GM21576 (cell line): Measurements from ENCODE around the gene FAM3A.
A peak's percentile ranks its signal among the peaks of the same experiment; 100 is the strongest.

Experiments
- ATAC-seq: cut with Tn5 transposase; IDR thresholded peaks from one replicate; pipeline ENCODE4 v1.9.1; 2021; ENCODE audit warnings: mild to moderate bottlenecking, moderate library complexity; ENCODE audit not compliant: unreplicated experiment

The FAM3A gene

DNA sequence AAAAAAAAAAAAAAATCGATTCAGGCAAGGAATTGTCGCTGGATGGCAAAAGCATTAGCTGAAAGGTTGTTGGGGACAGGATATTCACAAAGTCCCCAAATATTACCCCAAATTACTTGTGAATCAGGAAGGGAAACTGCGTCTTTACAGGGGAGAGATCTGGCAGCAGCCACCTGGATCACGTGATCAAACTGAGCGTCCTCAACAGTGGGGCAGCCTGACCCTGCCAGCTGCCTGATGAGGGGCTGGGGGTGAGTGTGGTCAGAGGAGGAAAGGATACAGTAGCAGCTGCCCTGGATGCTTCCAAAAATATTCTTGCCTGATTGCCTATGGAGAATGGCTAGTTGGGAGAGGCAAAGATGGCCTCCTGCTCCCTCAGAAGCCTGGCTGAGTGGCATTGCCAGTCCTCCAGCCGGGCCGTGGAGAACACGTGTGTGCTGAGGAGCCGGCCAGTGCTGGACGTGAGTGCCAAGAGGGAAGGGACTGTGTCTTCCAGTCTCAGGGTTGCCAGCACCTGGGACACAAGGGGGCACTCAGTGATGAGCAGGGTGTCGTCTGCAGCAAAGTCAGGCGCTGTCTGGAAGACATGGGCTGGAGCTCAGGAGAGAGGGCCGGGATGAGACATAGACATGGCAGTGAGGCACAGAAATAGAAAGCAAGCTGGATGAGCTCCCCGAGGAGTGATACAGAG is 34.0 kb downstream of the FAM3A start:
- ATAC-seq: no peak

DNA sequence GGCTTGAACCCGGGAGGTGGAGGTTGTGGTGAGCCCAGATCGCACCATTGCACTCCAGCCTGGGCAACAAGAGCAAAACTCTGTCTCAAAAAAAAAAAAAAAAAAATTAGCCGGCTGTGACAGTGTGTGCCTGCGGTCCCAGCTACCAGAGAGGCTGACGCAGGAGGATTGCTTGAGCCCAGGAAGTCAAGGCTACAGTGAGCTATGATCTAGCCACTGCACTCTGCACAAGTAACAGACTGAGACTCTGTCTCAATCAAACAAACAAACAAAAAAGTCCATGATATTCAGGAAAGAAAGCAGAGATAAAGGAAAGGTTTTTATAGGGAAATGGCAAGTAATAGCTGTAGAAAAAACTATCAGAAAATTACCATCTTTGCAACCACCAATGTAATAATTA is 34.8 kb downstream of the FAM3A start:
- ATAC-seq: no peak

DNA sequence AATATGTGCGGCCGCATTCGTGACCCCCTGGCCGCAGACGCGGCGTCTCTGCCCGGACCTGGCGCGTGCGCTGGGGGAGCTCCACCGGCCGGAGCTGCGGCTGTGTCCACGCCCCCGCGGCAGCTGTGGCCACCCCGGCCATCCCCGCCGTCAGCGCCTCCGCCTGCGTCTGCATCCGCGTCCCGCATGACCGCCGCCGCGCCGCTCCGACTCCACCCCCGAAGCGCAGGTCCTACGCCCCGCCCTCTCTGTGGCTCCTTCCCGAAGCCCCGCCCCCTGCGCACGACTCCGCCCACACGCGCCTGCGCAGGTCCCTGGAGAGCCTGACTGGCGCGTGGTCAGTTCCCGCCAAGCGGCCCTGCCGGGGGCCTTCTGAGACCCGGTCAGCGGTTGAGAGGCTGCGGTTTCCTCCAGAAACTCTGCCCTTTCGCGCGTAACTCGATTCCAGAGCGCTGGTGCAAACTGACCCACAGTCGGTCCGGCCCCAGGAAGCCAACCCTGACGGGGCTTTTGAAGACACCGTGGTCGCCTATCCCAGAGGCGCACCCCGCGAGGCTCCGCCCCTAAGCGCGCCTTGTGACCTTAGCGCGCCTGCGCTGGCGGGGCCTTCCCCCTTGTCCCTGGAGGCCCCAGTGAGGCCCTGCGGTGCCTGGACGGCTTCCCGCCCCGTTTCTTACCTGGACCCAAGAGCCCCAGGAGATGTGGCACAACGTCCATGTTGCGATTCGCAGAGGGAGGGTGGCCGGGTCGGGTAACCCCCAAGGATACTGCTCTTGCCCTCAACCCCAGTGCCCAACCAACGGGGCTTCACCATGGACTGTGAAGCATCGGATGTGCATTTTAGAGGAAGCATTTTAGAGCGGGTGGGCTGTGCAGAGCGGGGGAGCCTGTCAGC is 37.1 kb downstream of the FAM3A start, which contains the start of gene LAGE3:
Gene LAGE3 (minus strand): TSS at position 554 of the 895 bp plus-strand sequence. CDS start 366 bp downstream, at position 188.
- ATAC-seq: peak; percentile 84

DNA sequence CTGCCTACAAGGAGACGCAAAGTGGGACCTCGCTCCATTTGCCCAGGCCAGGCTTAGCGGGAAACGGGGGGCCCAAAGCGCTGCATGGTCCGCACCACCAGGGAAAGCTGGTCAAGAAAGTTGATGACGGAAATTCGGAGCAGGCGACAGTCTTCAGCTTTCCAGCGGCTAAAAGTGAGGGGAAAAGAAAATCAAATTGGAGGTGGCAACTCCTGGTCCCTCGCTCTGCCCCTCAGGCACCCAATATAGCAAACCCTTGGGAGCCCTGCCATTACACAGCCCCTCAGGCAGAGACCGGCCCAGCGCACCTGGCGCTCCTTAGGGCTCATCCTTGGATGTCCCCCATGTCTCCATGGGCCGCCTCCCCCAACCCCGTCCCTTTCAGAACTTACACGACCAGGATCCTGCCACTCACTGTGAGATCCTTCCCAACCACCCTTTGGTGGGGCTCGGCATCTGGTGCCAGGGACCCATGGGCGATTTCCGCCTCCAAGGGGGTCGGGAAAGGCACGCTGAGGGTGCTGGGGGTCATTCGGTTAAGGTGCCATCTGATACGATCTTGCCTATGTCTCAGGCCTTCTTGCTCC is 38.0 kb downstream of the FAM3A start:
- no peak for ATAC-seq

DNA sequence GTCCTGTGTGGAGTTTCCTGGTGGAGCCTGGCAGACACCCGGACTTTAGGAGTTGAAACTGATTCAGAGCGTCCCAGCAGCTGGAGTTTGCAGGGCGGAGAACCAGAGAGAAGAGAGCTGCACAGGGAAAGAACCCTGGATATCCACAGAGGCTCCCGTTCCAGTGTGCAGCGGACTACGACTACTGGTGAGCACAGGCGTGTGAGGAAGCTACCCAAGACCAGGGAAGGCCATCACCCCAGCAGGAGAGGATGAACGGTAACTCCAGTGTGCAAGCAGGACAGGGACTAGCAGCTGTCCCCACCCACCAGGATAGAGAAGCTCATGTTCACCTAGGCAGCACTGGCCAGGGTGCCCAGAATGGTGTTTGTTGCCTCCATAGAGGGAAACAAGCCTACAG is 39.2 kb downstream of the FAM3A start:
- no peak for ATAC-seq

DNA sequence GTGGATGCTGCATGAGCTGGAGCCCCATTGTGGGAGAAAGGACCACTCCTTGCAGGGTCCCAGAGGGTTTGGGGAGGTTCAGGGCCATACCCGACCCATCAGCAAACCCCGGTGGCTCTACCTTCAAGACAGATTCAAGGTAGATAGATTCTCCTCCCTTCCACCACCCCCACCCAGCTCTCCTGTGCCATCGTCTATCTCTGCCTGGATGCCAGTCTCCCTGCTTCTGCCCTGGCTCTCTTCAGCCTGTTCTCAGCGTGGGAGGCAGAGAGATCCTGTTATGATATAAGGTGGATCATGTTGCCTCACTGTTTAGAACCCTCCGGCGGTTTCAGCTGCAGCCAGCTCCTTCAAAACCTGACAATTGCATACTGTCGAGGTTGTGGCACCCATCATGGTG is 42.3 kb downstream of the FAM3A start:
- no peak for ATAC-seq

DNA sequence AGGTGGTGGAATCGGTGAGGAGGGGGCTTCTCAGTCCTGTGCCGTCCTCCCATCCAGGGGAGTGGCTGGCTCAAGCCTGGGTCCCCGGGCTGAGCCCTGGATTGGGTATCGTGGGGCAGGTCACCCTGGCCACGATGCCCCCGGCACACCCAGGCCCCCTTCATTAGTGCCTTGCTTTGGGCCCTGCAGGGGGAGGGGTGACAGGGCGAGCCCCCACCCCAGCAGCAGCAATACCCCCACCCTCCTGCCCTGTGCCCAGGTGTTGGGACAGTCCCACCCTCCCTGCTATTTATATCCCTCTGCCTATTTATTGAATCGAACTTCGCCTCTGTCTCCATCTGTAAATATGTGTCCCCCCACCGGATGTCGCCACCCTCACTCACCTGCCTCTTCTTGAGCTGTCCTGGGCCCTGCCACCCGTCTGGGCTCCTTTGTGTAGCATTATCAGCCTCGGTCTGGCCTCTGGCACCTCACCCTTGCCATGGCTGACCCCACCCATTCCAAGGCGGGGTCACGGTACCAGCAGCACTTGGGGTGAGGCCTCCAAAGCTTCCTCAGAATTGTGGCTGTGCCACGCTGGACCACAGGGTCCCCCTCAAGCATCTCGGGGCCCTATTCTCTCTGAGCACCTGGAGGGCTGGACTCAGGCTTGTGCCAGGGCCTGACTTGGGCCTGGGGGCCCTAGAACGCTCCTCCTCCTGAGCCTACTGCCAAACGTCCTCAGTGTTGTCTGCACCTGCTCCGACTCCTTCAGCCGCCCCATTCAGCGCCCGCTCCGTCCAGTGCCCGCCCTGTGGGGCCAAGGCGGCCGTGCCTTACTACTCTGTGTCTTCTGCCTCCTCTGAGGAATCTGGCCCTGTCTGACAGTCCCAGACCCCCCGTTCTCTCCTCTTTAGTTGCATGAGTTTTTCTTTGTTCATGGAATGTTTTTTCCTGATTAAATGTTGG is 43.1 kb downstream of the FAM3A start:
- no peak for ATAC-seq

DNA sequence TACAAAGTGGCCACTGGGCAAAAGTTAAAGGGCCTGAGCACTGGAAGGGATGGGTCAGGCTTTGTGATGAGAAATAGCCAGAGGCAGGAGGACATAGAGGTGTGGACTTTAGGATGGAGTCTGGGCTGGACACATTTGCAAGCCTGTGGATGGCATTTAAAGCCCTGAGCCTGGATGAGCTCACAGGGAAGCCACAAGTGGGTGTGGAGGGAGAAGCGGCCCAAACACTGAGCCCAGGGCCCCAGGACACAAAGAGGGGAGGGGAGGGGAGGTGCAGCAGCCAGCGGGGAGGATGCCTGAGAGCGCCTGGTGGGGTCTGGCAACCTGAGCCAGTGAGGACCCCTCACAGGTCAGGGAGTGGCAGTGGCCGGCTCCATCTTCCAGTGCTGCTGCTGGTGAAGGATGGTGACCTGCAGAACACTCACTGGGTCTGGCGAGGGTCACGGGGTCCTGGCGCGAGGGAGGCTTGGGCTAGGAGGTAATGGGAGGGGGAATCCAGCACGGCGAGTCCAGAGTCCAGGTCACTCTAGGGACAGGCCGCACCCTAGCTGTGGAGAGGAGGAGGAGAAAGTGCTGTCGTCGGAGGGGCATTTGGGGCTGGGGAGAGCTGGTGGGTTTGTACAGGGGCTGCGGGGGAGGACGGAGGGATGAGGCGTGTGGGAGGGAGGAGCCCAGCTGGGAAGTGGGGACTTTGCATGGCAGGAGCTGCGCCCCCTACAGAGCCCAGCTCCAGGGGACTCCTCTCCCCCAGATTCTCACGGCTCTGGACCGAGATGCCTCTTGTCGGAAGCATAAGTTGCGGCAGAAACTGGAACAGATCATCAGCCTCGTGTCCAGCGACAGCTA is 44.0 kb downstream of the FAM3A start:
- no peak for ATAC-seq

DNA sequence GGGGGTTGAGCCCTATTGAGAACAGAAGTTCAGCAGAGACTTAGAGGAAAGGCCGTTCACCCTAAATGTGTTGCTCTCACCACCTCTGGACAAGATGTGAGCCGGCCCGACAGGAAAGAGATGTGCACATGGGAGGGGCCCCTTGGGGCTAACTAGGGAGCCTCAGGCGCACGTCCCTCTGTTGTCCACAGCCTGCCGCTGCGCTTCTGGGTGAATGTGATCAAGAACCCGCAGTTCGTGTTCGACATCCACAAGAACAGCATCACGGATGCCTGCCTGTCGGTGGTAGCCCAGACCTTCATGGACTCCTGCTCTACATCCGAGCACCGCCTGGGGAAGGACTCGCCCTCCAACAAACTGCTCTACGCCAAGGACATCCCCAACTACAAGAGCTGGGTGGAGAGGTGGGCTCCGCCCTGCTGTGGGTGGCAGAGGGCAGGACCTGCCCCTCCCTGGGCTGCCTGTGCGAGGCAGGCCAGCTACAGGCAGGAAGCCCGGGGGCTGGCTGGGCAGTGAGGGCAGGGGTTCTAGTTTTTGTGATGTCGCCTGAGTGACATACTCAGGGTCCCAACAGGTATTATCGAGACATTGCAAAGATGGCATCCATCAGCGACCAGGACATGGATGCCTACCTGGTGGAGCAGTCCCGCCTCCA is 45.0 kb downstream of the FAM3A start:
- no peak for ATAC-seq

DNA sequence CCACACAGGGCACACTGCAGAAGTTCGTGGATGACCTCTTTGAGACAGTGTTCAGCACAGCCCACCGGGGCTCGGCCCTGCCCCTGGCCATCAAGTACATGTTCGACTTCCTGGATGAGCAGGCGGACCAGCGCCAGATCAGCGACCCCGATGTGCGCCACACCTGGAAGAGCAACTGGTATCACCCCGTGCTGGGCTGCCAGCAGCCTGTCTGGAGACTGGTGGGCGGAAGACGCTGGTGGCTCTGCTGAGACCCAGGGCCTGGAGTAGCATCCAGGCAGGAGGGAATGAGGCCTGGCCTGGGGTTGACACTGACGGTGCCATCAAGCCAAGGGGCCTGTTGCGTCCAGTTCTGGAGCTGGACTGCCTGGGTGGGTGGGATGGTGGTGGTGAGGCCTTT is 45.6 kb downstream of the FAM3A start:
- no peak for ATAC-seq

DNA sequence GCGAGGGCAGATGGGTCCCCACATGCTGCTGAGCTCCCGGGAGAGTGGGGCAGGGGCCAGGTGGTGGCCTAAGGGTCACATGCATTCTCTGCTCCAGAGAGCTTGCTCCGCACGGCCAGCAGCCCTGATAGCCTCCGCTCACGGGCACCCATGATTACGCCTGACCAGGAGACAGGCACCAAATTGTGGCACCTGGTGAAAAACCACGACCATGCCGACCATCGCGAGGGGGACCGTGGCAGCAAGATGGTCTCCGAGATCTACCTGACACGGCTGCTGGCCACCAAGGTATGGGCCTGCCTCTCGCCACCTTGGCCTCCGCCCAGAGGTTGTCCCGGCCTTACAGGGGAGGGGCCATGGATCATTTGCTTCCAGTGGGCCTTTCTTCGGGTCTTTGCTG is 46.2 kb downstream of the FAM3A start:
- ATAC-seq: no peak

DNA sequence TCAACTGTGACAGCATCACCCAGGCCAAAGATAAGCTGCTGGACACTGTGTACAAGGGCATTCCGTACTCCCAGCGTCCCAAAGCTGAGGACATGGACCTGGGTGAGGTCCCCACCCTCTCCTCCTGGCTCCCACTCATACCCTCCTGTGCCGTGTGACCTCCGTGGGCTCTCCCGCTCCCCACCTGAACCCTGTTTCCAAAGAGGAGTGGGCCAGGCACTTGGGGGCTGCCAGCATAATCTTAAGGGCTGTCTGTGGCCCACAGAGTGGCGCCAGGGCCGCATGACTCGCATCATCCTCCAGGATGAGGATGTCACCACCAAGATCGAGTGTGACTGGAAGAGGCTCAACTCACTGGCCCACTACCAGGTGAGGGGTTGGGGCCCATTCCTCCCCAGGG is 46.9 kb downstream of the FAM3A start:
- ATAC-seq: no peak

DNA sequence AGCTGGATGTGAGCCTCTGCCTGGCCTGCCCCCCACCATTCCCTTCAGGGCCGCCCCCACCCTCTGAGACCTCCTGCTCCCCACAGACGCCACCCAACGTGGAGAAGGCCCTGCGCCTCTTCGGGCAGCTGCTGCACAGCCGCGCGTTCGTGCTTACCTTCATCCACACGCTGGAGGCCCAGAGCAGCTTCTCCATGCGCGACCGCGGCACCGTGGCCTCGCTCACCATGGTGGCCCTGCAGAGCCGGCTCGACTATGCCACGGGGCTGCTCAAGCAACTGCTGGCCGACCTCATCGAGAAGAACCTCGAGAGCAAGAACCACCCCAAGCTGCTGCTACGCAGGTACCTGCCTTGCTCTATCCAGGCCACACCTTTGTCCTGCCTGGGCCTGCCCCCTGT is 47.8 kb downstream of the FAM3A start:
- no peak for ATAC-seq

DNA sequence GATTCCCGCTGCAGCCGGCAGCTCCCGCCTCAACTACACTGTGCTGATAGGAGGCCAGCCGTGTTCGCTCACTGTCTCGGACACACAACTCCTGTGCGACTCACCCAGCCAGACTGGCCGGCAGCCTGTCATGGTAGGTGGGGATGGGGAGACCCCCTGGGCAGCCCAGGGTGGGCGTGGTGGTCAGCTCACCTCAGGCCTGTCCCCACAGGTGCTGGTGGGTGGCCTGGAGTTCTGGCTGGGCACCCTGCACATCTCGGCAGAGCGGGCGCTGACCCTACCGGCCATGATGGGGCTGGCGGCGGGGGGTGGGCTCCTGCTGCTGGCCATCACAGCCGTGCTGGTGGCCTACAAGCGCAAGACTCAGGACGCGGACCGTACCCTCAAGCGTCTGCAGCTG is 48.5 kb downstream of the FAM3A start:
- ATAC-seq: no peak

DNA sequence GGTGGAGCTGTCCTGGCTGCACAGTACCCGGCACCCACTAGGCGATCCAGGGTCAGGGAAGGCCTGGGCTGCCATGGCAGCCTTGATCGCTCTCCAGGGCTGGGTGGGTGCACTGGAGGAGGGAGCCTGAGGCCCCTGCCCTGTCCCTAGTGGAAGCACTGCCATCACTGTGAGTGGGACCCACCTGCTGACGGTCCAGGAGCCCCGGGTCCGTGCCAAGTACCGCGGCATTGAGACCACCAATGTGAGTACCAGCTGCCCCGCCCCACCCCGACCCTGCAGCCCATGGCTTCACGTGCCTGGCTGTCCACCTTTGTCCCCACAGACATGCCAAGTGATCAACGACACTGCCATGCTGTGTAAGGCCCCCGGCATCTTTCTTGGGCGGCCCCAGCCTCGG is 49.1 kb downstream of the FAM3A start:
- ATAC-seq: no peak

DNA sequence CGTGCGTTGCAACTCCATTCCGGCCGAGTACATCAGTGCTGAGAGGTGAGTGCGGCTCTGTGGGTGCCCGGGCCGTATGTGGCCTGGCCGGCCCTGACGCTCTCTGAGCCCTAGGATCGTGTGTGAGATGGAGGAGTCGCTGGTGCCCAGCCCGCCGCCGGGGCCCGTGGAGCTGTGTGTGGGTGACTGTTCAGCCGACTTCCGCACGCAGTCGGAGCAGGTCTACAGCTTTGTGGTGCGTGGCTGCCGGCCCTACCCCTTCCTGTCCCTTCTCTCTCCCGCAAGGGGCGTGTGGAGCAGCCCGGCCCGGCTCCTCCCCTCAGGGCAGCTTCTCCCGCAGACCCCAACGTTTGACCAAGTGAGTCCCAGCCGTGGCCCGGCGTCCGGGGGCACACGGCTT is 50.0 kb downstream of the FAM3A start:
- no peak for ATAC-seq

DNA sequence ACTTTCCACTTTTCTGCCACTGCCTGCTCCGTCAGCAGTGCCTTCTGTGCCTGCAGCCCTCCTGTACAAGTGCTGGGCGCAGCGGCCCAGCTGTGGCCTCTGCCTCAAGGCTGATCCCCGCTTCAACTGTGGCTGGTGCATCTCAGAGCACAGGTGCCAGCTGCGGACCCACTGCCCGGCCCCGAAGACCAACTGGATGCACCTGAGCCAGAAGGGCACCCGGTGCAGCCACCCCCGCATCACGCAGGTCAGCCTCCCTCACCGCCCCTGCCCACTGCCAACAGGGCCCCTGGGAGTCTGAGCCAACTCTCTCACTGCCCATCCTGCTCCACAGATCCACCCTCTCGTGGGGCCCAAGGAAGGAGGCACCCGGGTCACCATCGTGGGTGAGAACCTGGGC is 50.4 kb downstream of the FAM3A start:
- no peak for ATAC-seq

DNA sequence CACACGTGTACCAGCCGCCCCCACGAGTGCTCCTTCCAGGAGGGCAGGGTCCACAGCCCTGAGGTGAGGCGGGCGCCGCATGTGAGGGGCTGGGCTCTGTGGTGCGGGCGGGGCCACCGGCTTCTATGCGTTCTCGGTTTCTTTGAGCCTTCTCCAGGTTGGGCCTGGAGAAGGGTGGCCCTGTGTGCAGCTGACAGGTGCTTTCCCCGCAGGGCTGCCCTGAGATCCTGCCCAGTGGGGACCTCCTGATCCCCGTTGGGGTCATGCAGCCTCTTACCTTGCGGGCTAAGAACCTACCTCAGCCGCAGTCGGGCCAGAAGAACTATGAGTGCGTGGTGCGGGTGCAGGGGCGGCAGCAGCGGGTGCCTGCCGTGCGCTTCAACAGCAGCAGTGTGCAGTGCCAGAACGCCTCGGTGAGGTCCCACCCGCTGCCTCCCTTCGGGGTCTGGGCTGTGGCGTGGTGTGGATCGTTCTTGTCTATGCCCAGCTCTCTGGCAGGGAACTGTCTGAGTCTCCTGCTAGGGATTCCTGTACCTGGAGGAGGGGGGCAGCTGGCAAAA is 51.1 kb downstream of the FAM3A start:
- ATAC-seq: no peak

DNA sequence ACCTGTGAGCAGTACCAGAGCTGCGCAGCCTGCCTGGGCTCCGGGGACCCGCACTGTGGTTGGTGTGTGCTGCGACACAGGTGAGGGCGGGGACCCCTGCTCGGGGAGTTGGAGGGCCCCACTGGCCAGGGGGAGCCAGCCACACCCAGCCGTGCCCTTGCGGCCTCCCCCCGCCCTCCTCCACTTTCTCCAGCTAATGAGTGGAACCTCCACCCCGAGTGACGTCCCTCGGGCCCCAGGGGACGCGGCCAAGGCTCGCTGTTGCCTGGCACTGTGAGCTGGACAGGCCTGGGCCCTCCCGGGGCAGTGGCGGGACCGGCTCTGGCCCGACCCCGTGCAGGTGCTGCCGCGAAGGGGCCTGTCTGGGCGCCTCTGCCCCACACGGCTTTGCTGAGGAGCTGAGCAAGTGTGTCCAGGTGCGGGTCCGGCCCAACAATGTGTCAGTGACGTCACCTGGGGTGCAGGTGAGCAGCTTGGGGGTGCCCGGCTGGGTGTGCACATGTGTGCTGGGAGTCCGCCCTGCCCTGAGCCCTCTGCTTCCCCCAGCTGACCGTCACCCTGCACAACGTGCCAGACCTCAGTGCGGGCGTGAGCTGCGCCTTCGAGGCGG is 52.3 kb downstream of the FAM3A start:
- ATAC-seq: no peak
